Lung (tissue), 12 donors: Measurements from ENCODE around the gene ZNHIT3. TPM values are rescaled to one million over a fixed set of nuclear protein-coding genes. Genes with fewer than 3 reads are reported as not detected.
A peak's percentile ranks its signal among the peaks of the same experiment; 100 is the strongest.

Experiments used
- ATAC-seq: fragments of 200-7000 bp; cut with Tn5 transposase; one replicate; pipeline ENCODE4 v1.9.1; 2020; ENCODE audit warnings: moderate number of reproducible peaks; ENCODE audit not compliant: insufficient read depth, low FRiP score
- DNase-seq, 3 donors: peaks; one replicate each; pipeline ENCODE4 v3.0.0-alpha.2; 2013 to 2017
- H3K27ac ChIP-seq, 2 donors: one replicate each; pipeline ENCODE4 v1.5.1; 2013; ENCODE audit warnings: mild to moderate bottlenecking in 2 of 2, moderate library complexity in 2 of 2, control low read depth in 1 of 2, inconsistent platforms in 1 of 2, low read depth in 1 of 2, low read length in 1 of 2
- H3K27me3 ChIP-seq, 3 donors: one replicate each; pipeline ENCODE4 v1.5.1; 2013; ENCODE audit warnings: low read length in 2 of 3; ENCODE audit not compliant: control insufficient read depth in 3 of 3, insufficient read depth in 3 of 3
- H3K36me3 ChIP-seq, 4 donors: one replicate each; pipeline ENCODE4 v1.5.1; 2013; ENCODE audit warnings: low read length in 4 of 4, mild to moderate bottlenecking in 1 of 4, moderate library complexity in 1 of 4; ENCODE audit not compliant: control insufficient read depth in 4 of 4, insufficient read depth in 4 of 4
- H3K4me1 ChIP-seq, 5 donors: one replicate each; pipeline ENCODE4 v1.5.1; 2013; ENCODE audit warnings: low read length in 5 of 5, mild to moderate bottlenecking in 2 of 5, moderate library complexity in 1 of 5; ENCODE audit not compliant: control insufficient read depth in 5 of 5, insufficient read depth in 5 of 5
- H3K4me3 ChIP-seq: one replicate; pipeline ENCODE4 v1.5.1; 2013; ENCODE audit warnings: mild to moderate bottlenecking, control low read depth, moderate library complexity
- H3K9ac ChIP-seq, 2 donors: one replicate each; pipeline ENCODE4 v1.5.1; 2013; ENCODE audit warnings: low read length in 2 of 2, control low read depth in 1 of 2; ENCODE audit not compliant: insufficient read depth in 1 of 2
- H3K9me3 ChIP-seq, 4 donors: one replicate each; pipeline ENCODE4 v1.5.1; 2013; ENCODE audit warnings: low read length in 3 of 4, mild to moderate bottlenecking in 1 of 4, moderate library complexity in 1 of 4; ENCODE audit not compliant: control insufficient read depth in 4 of 4, insufficient read depth in 3 of 4
- WGBS, 2 donors: extraction: QIAGEN DNeasy Blood & Tissue Kit; methylation state at CpG; one replicate each; pipeline ENCODE4 v1.1.7; 2013; 5-methylcytosine and 5-hydroxymethylcytosine counted together
- polyA plus RNA-seq, 2 donors: library from polyadenylated mRNA; stranded (reverse); fragments of 200-250 nt; gene quantifications; one replicate each; pipeline ENCODE4 v1.2.1, GENCODE V29; 2013
- total RNA-seq, 2 donors: library from RNA; depleted of rRNA in 1 of 2; stranded (reverse); fragments of >200 nt in 1 of 2; gene quantifications; one replicate each; pipeline ENCODE4 v1.2.1, GENCODE V29; 2014 to 2021
- TF ChIP-seq, protein P1 (sequence below): IDR thresholded peaks from 2 replicates; pipeline ENCODE4 v1.5.1; 2012; ENCODE audit warnings: mild to moderate bottlenecking; ENCODE audit errors: control extremely low read depth, extremely low read depth
- donor health status: control.
- donor health status: control.
- donor health status: Bipolar disorder and iron deficiency.
- donor health status: healthy.
- donor health status: DM: yes; HTN: yes; CAD: no.

The ZNHIT3 gene
- total and polyA plus RNA-seq, 4 donors, result 23.0 to 35.2 (median 33.6) TPM

DNA sequence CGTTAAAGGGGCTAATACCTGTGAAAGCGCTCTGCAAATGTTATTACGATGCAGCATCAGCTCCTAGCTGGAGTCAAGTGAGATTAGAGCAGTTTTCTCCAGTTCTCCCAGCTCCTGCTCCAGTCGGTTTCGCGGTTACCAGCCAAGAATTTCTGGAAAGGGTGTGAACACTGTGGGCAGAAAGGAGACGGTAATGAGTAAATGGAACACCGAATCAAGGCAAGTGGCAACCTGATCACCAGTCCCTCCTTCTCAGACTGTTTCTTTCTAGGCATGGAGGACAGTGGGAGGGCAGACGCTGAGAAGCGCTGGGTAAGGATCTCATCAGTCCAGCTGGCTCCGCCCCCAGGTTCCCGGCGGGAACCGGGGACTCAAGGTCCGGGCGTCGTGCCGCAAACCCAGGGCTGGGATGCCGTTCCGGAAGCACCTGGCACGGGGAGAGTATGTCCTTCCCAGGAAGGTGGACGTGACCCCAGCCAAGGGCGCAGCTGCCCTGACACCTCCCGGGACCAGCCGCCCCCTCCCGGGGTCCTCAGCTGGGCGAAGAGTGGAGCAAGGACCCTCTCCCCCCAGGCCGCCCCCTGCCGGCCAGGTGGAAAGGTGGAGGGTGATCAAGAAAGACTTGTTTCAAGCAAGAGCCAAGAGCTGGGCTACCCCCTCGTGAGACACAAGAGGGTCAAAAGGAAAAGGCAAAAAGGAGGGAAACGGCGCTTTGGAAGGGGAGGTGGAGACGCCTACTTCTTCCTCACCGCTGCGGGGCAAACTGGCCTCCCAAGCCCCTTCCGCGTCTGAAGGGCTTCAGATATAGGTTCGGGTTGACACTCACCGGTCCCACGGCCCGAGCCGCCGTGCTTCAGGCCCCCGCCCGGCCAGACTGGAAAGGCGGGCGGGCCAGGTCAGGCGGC is 47.7 kb downstream of the ZNHIT3 start:
- Histone ChIP-seq H3K9me3 (no peaks in the 10 kb centered on the region), H3K36me3 (peaks cover 6 to 10% (median 9%) of the 10 kb centered on the region in 4 donors), H3K27me3 (no peaks in the 10 kb centered on the region), H3K9ac (no peak overlapping the region), H3K4me1 (peaks cover 0 to 10% (median 3%) of the 10 kb centered on the region in 5 donors), H3K4me3 (peak overlapping the region; percentile 60), H3K27ac (peak overlapping the region; percentile 92 to 98)
- peak; percentile 53 to 66 (median 53) for DNase-seq
- TF ChIP-seq, protein P1, sequence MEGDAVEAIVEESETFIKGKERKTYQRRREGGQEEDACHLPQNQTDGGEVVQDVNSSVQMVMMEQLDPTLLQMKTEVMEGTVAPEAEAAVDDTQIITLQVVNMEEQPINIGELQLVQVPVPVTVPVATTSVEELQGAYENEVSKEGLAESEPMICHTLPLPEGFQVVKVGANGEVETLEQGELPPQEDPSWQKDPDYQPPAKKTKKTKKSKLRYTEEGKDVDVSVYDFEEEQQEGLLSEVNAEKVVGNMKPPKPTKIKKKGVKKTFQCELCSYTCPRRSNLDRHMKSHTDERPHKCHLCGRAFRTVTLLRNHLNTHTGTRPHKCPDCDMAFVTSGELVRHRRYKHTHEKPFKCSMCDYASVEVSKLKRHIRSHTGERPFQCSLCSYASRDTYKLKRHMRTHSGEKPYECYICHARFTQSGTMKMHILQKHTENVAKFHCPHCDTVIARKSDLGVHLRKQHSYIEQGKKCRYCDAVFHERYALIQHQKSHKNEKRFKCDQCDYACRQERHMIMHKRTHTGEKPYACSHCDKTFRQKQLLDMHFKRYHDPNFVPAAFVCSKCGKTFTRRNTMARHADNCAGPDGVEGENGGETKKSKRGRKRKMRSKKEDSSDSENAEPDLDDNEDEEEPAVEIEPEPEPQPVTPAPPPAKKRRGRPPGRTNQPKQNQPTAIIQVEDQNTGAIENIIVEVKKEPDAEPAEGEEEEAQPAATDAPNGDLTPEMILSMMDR, result no peak
- ATAC-seq, result peak; percentile 37
- WGBS, 2 donors, result 7 to 10% methylated on average over 47 to 48 of the region's 48 CpGs

DNA sequence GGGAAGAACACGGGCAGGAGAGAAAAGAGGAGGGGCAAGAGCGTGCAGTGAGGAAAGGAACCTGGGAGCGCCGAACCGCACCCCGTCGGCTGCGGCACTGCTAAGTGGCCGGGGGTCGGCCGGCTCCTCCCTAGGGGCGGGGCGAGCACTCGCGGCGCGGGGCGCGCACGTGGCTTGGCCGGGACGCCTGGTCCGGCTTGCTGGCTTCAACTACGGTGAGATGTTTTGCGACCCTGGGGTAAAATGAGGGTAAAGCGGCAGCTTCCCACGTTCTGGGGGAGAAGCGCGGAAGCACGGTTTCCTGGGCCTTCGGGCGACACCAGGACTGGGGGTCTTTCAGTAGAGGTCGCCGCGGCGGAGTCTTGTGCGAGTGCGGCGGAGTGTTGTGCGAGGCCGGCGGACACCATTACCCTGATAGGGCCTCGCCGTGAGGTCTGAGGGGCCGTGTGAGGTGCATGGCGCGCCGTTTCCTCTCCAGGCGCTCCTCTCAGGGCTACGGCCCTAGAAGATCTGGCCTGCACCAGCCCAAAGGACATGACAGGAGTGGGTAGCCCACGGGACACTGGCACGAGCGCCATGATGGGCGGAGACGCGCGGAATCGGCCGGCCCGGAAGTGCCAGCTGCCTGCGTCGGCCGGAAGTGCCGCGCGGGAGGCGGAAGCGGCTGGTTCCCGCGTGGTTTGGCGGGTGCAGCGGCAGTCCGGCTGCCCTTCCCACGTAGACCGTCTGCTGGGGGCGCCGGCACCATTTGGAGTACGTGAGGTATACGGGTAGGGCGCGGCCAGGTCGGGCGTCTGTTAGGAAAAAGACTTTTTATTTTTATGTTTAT is 48.6 kb downstream of the ZNHIT3 start, which contains the start of the genes MYO19 and PIGW:
Gene MYO19 (minus strand): TSS at position 29 of the 829 bp plus-strand sequence. CDS start 2,330 bp downstream, outside the sequence.
Gene PIGW (plus strand): TSS at position 148 of the 829 bp plus-strand sequence. CDS start 2,115 bp downstream, outside the sequence.
- Histone ChIP-seq H3K9ac (peak within 1 kb of the TSS in 1 of 2 donors; percentile 73), H3K27ac (peak within 1 kb of the TSS; percentile 92 to 98), H3K27me3 (no peaks in the 10 kb centered on the region), H3K4me1 (peaks cover 0 to 10% (median 3%) of the 10 kb centered on the region in 5 donors), H3K36me3 (peaks cover 4 to 10% (median 9%) of the 10 kb centered on the region in 4 donors), H3K4me3 (peak within 1 kb of the TSS; percentile 60), H3K9me3 (no peaks in the 10 kb centered on the region)
- TF ChIP-seq, protein P1, result no peak
- ATAC-seq, result peak; percentile 93
- peak; percentile 86 to 92 (median 89) for DNase-seq
- WGBS, 2 donors, result 0 to 1% methylated on average over 69 to 83 of the region's 83 CpGs

DNA sequence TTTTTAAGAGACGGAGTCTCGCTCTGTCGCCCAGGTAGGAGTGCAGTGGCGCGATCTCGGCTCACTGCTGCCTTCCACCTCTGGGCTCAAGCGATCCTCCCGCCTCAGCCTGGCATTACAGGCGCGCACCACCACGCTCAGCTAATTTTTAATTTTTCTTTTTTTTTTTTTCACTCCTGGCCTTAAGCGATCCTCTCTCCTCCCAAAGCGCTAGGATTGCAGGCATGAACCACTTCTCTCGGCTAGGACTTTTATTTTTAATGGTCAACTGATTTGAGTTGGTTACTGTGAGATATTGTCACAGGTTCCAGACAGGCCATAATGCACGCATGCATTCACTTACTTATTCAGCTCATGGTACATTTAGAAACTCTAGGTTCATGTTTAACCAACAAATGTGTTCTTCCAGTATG is 49.2 kb downstream of the ZNHIT3 start:
- H3K36me3 ChIP-seq, result peaks cover 4 to 10% (median 9%) of the 10 kb centered on the region in 4 donors
- H3K9me3 ChIP-seq, result no peaks in the 10 kb centered on the region
- DNase-seq (no peak), ATAC-seq (peak; percentile 5)
- H3K4me1 ChIP-seq, result peaks cover 0 to 10% (median 3%) of the 10 kb centered on the region in 5 donors
- TF ChIP-seq, protein P1, result no peak
- peak overlapping the region; percentile 92 to 98 for H3K27ac ChIP-seq
- WGBS, 2 donors, result 10% methylated on average over 15 of the region's 15 CpGs
- no peak overlapping the region for H3K9ac ChIP-seq
- peak overlapping the region; percentile 60 for H3K4me3 ChIP-seq
- no peaks in the 10 kb centered on the region for H3K27me3 ChIP-seq
